HG02571 (cell line): ENCODE measurements around the gene REL.
"Not testable (repeated sequence)": the region's sequence is repeated elsewhere in the genome, so short reads cannot be mapped to it uniquely, and the experiment has no call there.

ENCODE experiments used
- ATAC-seq: cut with Tn5 transposase; IDR thresholded peaks from one replicate; pipeline ENCODE4 v1.9.1; 2021; ENCODE audit warnings: mild to moderate bottlenecking, moderate library complexity; ENCODE audit not compliant: unreplicated experiment

REL gene

GRCh38 chr2:60907329-60907728, 26.0 kb downstream of the REL start:
- ATAC-seq = no peak

DNA sequence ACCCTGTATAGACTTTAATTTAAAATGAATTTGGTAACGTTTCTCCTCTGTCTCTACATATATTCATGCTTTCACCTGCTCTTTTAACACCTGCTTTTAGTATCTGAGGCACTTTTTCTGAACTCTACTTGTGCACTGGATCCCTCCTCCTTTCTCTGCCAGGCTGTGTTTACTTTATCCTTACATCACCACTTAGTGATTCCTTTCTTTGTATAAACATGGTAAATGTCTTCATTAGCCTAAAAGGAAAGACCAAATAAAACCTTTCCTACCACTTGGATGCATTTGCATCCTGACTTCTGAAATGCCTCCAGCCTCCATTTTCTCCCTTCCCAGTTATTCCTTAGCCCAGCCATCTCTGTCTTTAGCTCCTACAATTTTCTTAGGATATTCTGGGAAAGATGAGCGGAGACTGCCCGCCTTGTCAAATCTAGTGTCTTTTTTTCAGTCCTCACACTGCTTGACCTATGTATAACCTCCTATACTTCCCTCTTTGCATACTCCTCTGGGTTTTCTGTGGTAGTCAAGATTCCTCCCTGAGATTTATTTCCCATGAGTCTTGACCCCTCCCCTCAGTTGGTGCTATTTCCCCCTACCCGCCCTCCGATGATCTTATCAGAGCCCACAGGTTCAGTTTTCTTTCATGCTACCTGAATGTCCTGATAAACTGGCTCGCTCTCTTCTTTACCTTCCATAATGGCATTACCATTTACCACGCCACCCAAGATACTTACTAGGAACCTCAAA, 44.8 kb downstream of the REL start:
- no peak for ATAC-seq

- no peak for ATAC-seq
Observed at GRCh38 chr2:60926741-60927552, 45.6 kb downstream of the REL start.

- ATAC-seq = not testable (repeated sequence)
Observed at GRCh38 chr2:60932061-60932460, 50.7 kb downstream of the REL start.

DNA sequence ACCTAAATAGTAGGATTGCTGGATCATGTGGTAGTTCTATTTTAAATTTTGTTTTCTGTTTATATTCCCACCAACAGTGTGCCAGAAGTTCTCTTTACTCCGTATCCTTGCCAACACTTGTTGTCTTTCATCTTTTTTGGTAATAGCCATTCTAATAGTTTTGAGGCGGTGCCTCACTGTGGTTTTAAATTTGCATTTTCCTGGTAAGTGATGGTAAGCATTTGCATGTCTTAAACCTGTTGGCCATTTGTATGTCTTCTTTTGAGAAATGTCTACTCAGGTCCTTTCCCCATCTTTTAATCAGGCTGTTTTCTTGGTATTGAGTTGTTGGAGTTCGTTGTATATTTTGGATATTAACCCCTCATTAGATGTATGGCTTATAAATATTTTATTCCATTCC, 51.6 kb downstream of the REL start:
- ATAC-seq = no peak

DNA sequence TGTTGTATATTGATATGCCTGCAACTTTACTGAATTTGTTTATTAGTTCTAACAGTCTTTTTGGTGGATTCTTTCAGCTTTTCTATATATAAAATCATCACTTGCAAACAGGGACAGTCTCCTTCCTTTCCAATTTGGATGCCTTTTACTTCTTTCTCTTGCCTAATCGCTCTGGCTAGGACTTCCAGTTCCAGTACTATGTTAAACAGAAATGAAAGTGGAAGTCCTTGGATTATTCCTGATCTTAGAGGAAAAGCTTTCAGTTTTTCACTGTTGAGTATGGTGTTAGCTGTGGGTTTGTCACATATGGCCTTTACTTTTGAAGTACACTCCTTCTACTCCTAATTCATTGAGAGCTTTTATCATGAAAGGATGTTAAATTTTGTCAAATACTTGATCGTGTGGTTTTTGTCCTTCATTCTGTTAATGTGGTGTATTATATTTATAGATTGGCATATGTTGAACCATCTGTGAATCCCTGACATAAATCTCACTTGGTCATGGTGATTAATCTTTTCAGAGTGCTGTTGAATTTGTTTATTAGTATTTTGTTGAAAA, 52.9 kb downstream of the REL start:
- no peak for ATAC-seq

DNA sequence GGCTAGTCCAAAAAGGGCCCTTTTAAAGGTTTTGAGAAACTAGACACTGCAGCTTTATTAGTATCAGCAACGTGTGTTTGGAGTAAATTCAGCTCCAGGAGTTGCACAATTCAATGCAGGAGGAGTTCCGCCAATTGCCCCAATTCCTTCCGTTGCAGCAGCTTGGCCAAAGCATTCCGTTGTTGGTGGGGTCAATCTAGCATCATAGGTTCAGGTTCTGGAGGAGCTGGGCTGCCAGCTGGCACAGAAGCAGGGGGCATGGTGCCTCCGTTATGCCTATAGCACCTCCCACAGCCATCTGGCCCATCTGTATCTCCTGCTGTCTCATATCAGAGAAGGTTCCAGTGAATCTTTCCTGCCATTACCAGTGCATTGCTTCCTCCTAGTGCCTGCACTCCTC, 55.4 kb downstream of the REL start:
- ATAC-seq = no peak

- ATAC-seq = no peak
Observed at GRCh38 chr2:60938301-60938700, 56.9 kb downstream of the REL start.

DNA sequence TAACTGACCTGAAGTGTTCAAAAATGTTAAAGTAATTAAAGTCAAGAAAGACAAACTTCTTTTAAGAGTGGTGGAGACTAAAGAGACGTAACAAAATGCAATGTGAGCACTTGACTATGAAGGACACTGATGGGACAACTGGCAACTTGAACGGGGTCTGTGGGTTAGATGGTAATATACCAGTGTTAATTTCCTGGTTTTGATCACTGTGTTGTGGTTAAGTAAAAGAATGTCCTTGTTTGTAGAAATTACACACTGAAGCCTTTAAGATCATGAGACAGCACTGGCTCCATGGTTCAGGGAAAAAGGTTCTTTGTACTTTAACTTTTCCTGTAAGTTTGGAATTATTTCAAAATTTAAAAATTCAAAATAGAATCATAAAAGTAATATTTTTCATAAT, 58.2 kb downstream of the REL start:
- no peak for ATAC-seq

GRCh38 chr2:60945341-60945740, 64.0 kb downstream of the REL start:
- ATAC-seq = no peak

GRCh38 chr2:60947056-60947455, 65.7 kb downstream of the REL start:
- ATAC-seq = no peak

GRCh38 chr2:60948161-60948560, 66.8 kb downstream of the REL start:
- ATAC-seq = no peak

DNA sequence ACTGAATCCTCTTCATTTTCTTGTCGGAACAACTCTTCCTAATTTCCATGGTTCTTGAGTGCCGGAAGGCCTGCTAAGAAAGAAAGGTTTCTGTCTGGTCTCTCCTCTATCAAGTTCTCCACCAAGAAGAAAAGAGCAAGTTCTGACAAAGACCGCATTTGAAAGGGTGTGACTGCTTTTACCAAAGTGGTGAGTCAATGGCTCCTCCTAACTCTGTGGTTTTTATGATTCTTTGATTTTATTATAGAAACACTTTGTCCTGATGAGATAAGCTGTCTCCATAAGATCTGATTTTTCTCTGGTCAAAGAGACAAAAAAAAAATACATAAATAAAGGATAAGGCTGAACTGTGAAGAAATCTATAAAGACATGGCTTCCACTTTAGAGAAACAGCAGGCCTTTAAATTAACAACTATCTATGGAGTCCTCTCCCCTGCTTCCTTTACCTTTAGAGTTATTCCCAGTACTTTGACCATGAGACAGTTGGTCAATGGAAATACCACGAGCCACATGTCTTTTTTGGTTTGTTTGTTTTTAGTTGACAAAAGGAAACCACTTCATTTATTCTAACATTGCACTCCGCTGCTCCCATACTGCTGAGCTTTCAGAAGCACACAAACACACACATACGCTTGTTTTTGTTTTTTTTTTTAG, 67.7 kb downstream of the REL start:
- no peak for ATAC-seq

DNA sequence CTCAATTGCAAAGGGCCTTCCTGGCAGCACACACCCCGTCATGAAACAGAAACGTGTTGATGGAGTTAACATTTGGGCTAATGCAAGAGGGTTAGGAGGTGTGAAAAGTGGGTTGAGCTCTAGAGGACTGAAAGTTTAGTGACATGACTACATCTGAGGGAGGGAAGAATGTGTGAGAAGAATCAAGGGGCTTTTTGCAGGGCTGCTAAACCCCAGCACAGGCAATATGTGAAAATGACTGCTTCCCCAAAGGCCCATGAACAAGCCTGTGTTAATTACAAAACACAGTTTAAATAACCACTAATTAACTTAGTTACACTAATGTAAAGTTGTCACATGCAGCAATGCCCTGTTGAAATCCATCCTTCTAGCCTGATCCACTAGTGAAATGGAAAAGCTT, 72.8 kb downstream of the REL start:
- no peak for ATAC-seq

- ATAC-seq = no peak
Observed at GRCh38 chr2:60957224-60957623, 75.8 kb downstream of the REL start.

- ATAC-seq = no peak
Observed at GRCh38 chr2:60957643-60958042, 76.3 kb downstream of the REL start.

- ATAC-seq = no peak
Observed at GRCh38 chr2:60958361-60958760, 77.0 kb downstream of the REL start.

GRCh38 chr2:60958800-60959199, 77.4 kb downstream of the REL start:
- no peak for ATAC-seq

- ATAC-seq = no peak
Observed at GRCh38 chr2:60959501-60959900, 78.1 kb downstream of the REL start.

DNA sequence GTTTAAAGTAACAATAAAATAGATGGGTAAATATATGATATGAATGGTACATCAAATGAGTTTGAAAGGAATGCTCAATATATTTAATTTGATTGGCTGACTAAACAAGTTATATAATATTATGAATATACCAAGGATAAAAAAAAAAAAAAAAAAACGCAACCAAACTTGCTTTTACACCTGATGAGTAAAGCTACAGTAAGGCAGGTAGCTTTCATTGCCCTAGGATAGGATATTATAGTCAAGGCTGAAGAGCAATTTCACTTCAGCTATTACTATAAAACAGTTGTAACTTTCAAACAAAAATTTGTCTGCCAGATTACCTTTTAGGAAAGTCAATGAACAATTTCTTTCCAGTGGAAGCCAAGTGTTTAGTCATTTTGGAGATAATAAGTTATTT, 79.3 kb downstream of the REL start:
- no peak for ATAC-seq

- no peak for ATAC-seq
Observed at GRCh38 chr2:60961457-60961856, 80.1 kb downstream of the REL start.

DNA sequence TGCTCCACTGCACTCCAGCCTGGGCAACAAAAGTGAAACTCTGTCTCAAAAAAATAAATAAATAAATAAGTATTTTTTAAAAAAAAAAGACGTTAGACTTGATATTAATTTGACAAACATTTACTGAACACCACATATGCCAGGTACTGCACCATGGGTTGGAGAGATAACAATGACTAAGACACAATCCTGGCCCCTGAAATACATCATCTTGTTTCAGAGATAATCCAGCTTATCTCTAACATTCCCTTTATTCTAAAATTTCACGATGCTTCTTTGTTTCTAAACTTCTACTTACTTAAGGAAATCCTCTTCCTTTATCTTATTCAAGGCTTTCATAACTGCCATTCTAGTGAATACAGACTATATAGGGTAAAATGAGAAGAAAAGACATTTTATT, 81.2 kb downstream of the REL start:
- ATAC-seq = no peak
